GM18951 (cell line): ENCODE data around the gene LRBA.

ENCODE experiments used
- POLR2A ChIP-seq: IDR thresholded peaks from 4 replicates; pipeline ENCODE4 v1.6.1; 2011; ENCODE audit warnings: mild to moderate bottlenecking; ENCODE audit not compliant: insufficient read length, insufficient read depth; ENCODE audit errors: extremely low read depth
- in situ Hi-C: fragments of 300-500 bp; cut with MboI; formaldehyde crosslinking; loops from one replicate; pipeline ENCODE4 v1.12.0; 2022; ENCODE audit warnings: low sequenced_read_pairs, mixed read lengths, inconsistent platforms; ENCODE audit not compliant: unreplicated experiment

The LRBA gene

GRCh38 chr4:150252306-150252705, 762.8 kb downstream of the LRBA start:
- no peak for TF ChIP-seq POLR2A
- in situ Hi-C loops, result no loop called here

GRCh38 chr4:150251752-150252190, 763.3 kb downstream of the LRBA start:
- in situ Hi-C loops, result no loop called here

DNA sequence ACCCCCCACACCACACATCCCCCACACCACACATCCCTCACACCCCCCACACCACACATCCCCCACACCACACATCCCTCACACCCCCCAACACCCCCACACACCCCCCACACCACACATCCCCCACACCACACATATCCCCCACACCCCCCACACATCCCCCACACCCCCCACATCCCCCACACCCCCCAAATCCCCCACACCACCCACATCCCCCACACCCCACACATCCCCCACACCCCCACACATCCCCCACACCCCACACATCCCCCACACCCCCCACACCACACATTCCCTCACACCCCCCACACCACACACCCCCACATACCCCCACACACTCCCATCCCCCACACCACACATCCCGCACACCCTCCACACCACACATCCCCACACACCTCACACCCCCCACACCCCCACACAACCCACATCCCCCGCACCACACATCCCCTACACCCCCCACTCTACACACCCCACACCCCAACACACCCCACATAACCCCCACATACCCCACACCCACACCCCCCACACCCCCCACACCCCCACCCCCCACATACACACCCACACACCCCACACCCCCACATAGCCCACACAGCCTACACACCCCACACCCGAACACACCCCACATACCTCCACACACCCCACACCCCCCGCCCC, 764.0 kb downstream of the LRBA start:
- TF ChIP-seq POLR2A, result no peak

More at GRCh38 chr4:150251752-150252190, 763.3 kb downstream of the LRBA start:
- TF ChIP-seq POLR2A, result no peak

DNA sequence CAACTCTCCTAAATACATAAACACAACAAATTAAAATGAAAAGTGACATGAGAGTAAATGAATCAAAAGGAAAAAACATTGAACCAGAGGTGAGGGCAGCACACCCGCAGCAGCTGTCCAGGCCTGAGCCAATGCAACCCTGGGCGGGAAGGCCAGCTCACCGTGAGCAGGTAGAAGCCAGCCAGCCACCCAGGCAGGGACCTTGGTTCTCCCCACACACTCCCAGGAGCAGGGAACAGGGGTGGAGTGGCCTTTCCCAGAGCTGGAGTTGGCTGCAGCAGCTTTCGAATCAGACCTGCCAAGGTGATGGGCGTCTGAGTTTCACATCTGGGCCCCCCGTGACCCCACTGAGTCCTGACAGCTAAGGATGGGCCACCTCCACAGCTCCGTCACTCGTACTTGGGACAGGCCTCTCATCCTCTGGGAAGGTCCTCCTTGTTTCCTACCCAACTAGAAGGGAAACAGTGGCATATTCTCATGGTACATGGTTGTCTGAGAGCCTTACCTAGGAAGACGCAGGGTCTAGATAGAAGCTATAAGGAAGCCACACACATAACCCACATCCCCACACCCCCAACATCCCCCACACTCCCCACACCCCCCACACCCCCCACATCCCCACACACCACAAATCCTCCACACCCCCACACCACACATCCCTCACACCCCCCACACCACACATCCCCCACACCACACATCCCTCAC, 764.6 kb downstream of the LRBA start:
- in situ Hi-C loops, result no loop called here

More for the DNA sequence above, 764.0 kb downstream of the LRBA start:
- in situ Hi-C loops, result no loop called here

DNA sequence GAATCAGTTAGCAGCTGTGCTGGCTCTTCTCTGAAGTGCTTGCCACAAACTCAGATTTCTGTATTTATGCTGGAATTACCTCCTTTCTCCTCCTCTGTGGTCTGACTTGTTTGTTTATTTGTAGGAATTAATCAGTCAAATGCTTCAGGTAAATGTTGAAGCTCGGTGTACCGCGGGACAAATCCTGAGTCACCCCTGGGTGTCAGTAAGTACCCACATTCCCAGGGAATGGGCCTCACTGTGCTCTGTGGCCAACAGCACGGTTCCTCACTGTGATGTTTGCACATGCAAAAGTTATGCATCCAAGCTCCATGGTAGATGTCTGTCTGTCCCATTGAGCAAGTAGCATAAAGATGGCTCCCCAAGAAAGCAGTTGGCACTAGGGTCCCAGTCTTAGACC, 766.9 kb downstream of the LRBA start:
- in situ Hi-C loops, result no loop called here
- TF ChIP-seq POLR2A, result no peak

More for the DNA sequence above, 764.6 kb downstream of the LRBA start:
- no peak for TF ChIP-seq POLR2A

DNA sequence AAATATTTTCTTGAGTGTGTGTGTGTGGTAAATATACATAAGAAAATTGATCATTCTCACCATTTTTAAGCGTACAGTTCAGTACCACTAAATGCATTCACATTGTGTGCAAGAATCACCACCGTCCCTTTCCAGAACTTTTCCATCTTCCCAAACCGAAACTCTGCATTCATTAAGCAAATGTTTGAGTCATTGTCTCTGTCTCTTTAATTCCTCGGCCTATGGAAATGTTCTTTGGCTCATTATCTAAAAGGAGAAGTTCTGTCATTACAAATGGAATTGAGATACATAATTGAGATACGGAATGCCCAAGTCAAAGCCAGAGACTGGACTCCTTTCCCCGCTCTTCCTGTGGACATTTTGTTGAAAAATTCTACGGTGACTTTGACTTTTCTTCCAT, 767.9 kb downstream of the LRBA start:
- no peak for TF ChIP-seq POLR2A

DNA sequence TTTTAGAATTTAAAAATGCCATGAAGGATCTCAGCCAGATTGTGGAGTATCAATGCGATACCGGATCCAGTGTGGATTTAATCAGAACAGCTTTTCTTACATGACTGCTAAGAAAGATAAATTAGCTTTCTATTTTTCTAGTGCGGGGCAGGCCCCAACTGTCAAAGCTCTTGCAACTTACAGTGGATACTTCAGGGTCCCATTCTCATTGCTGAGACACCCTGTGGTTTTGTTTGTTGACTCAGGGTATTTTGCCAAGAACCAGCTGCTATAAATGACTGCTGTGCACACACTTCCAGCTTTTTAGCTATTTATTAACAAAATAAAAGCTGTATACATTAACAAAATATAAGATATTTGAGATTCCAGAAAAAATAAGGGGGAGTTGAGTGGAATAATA, 770.5 kb downstream of the LRBA start:
- no peak for TF ChIP-seq POLR2A
- in situ Hi-C loops, result no loop called here

More for the DNA sequence above, 767.9 kb downstream of the LRBA start:
- in situ Hi-C loops, result no loop called here

GRCh38 chr4:150243932-150244331, 771.2 kb downstream of the LRBA start:
- no peak for TF ChIP-seq POLR2A
- in situ Hi-C loops, result no loop called here

DNA sequence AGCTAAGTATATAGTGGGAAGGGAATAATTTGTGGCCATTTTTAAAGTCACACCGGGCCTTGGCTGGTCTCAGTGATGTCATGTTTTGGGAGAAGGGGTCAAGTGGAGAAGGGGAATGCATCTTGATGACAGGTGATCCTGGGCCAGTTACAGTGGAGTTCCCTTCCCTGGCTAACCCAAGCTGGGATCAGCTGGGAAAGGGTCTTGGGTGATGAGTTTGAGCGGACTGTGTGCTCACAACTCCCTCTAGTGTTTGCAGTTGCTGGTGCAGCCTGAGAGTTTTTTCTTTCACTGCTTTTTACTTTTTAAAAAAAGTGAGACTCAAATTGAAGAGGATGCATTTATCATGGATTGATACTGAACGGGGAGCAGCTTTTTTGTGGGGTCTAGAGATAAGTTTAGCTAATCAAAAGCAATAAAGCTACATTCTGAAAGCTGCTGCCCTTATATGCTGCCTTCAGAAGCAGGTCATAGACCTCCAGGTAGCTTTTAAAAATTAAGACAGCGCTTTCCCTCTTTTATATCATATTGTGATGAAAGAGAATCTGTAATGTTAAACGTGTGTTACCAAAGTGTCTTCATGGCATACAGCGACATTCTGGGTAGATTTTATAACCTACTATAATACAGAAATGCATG, 772.1 kb downstream of the LRBA start:
- TF ChIP-seq POLR2A, result no peak
- in situ Hi-C loops, result no loop called here

GRCh38 chr4:150240011-150240410, 775.1 kb downstream of the LRBA start:
- in situ Hi-C loops, result no loop called here
- TF ChIP-seq POLR2A, result no peak

DNA sequence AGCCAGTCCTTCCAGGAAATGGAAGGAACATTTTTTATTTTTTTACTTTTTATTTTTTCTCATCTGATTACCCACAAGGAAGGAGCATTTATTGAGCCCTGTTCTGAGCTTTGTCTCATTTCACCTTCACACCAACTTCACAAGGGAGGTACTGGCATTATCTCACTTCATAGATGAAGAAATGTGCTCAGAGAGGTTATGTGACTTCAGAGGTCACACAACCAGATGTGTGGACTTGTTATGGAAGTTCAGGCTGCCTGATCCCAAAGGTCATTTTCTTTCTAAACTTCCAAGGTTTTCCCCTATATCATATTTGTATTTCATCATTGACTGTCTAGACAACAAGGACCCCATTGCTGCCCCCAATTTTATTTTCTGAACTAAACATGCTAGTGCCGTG, 776.5 kb downstream of the LRBA start:
- in situ Hi-C loops, result no loop called here

DNA sequence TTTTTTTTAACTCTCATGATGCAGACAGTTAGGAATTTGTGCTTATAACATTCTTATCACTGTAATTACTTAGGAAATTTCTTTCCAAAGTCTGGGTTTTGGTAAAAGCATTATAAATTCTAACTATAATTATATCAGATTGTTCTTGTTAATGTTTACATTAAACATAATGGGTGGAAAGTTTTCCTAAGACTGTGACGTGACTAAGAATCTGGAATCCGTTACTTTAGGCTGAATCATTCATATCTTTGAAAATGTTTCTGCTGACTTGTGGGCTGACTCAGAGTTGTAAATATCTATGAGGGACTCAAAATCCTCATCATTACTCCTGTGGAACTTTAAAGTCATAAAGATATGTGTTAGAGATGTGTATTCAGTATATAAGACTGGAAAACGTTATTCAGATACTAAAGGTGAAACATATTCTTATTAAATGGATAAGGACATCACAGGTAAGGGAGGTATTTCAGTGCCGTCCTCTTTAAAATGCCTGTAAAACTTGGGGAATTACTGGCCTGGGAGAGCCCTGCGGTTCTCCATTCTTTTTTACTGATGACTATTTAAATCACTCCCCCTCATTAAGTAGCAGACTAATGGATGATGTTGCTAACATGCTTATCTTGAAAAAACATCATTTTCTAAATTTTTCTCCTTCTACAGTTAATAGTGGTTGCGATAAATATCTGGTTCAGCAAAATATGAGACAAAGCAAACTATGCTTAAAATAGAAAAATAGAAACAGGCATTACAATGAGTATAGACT, 777.8 kb downstream of the LRBA start:
- no peak for TF ChIP-seq POLR2A
- in situ Hi-C loops, result no loop called here

More for the DNA sequence above, 776.5 kb downstream of the LRBA start:
- no peak for TF ChIP-seq POLR2A

DNA sequence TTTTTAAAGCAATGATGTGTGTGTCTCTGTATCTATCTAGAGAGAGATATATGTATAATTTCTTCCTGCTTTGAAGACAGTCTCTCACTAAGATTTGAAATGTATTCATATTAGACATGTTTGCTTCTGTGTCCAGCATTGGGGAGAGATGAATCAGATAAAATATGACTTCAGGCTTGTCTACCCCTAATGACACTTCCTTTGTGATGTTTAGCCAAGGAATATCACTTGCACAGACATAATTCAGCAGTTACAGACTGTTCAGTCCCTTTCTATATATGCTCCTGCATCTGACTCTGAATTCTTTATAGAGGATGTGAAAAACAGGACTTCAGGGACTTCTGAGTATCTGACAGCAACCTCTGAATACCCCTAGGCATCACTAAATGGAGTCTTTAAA, 778.5 kb downstream of the LRBA start:
- in situ Hi-C loops, result no loop called here
- no peak for TF ChIP-seq POLR2A
